ENCODE measurements around the gene ATP13A1. TPM values are rescaled to one million over a fixed set of nuclear protein-coding genes. Genes with fewer than 3 reads are reported as not detected.

ATP13A1 gene
- polyA plus RNA-seq, 3 donors: 16.9 to 106 (median 21.9) TPM

- no peak overlapping the region for H3K27ac ChIP-seq (ENCODE audit: low read depth in 1 of 2, low read length in 2 of 2)
- H3K4me3 ChIP-seq (replicated peaks in 1 of 3; ENCODE audit: low read depth in 2 of 3, low read length in 3 of 3): no peak overlapping the region
- peaks cover 18 to 30% of the 10 kb centered on the region in 2 donors for H3K4me1 ChIP-seq (ENCODE audit: control insufficient read depth in 1 of 2, insufficient read depth in 2 of 2, low read length in 2 of 2)
- H3K4me2 ChIP-seq (replicated peaks; ENCODE audit: extremely low read depth, low read length, poor library complexity, severe bottlenecking): no peak overlapping the region
- Mint-ChIP-seq H3K27ac (peak overlapping the region in 2 of 7 donors; percentile 4 to 27), H3K36me3 (peaks cover 64 to 73% of the 10 kb centered on the region in 2 donors), H3K9me3 (peaks cover 0 to 3% (median 2%) of the 10 kb centered on the region in 7 donors), H3K27me3 (ENCODE audit: low read depth in 3 of 3) (peaks cover 6 to 14% (median 14%) of the 10 kb centered on the region in 3 donors), H3K4me1 (peaks cover 15% of the 10 kb centered on the region), H3K4me3 (no peak overlapping the region)
- no peak overlapping the region for H2AFZ ChIP-seq (ENCODE audit: insufficient read depth, low read depth, low read length, poor library complexity, severe bottlenecking)
- intact Hi-C loops (cut with micrococcal nuclease): no loop called here
- H3K27me3 ChIP-seq (ENCODE audit: control insufficient read depth in 2 of 2, insufficient read depth in 2 of 2, low read length in 2 of 2): no peaks in the 10 kb centered on the region
- 99% methylated on average over 7 of the region's 7 CpGs for WGBS (ENCODE audit: insufficient coverage)
- peaks cover 84% of the 10 kb centered on the region for H4K20me1 ChIP-seq (ENCODE audit: insufficient read depth, low read length)
- peaks cover 18% of the 10 kb centered on the region for H3K79me2 ChIP-seq (ENCODE audit: insufficient read depth, low read length)
- H3K36me3 ChIP-seq (replicated peaks in 1 of 2; ENCODE audit: control insufficient read depth in 1 of 2, insufficient read depth in 2 of 2, low read length in 2 of 2): peaks cover 63 to 70% of the 10 kb centered on the region in 2 donors
- H3K9ac ChIP-seq (ENCODE audit: insufficient read depth, low read length, poor library complexity, severe bottlenecking): no peak overlapping the region
- DNase-seq: no peak
- no peak for TF ChIP-seq CTCF (IDR thresholded peaks at IDR 0.05)
- no peaks in the 10 kb centered on the region for H3K9me3 ChIP-seq (replicated peaks in 1 of 2; ENCODE audit: control insufficient read depth in 1 of 2, insufficient read depth in 1 of 2, low read length in 2 of 2)
Observed at GRCh38 chr19:19631346-19631745, 32.1 kb downstream of the ATP13A1 start.

DNA sequence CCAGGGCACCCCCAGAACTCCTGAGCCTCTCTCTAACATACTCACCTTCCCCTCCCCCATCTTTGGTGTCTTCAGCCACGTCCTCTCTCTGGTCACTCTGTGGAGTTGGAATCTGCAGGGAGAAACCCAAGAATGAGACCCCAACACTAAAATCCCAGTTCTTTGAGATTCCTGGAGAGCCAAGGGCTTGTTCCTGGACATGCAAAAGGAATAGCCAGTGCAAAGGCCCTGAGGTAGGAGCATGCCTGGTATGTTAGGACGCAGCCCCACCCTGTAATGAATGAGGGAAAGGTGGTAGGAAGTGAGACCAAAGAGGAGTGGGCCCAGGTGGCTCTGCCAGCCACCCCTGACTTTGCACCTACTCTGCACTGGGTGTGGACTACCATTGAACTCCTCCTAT, 33.0 kb downstream of the ATP13A1 start:
- WGBS (ENCODE audit: insufficient coverage): 100% methylated on average over 1 of the region's 2 CpGs
- Mint-ChIP-seq H3K4me3 (no peak overlapping the region), H3K4me1 (peaks cover 19% of the 10 kb centered on the region), H3K9me3 (peaks cover 0 to 3% (median 2%) of the 10 kb centered on the region in 7 donors), H3K36me3 (peaks cover 58 to 63% of the 10 kb centered on the region in 2 donors), H3K27me3 (ENCODE audit: low read depth in 3 of 3) (peaks cover 6 to 14% (median 14%) of the 10 kb centered on the region in 3 donors), H3K27ac (peak overlapping the region in 1 of 7 donors; percentile 78)
- Histone ChIP-seq H3K9me3 (replicated peaks in 1 of 2; ENCODE audit: control insufficient read depth in 1 of 2, insufficient read depth in 1 of 2, low read length in 2 of 2) (no peaks in the 10 kb centered on the region), H3K4me1 (ENCODE audit: control insufficient read depth in 1 of 2, insufficient read depth in 2 of 2, low read length in 2 of 2) (peaks cover 18 to 30% of the 10 kb centered on the region in 2 donors), H3K4me2 (replicated peaks; ENCODE audit: extremely low read depth, low read length, poor library complexity, severe bottlenecking) (no peak overlapping the region), H3K4me3 (replicated peaks in 1 of 3; ENCODE audit: low read depth in 2 of 3, low read length in 3 of 3) (no peak overlapping the region), H2AFZ (ENCODE audit: insufficient read depth, low read depth, low read length, poor library complexity, severe bottlenecking) (no peak overlapping the region), H3K79me2 (ENCODE audit: insufficient read depth, low read length) (peaks cover 15% of the 10 kb centered on the region), H3K27me3 (ENCODE audit: control insufficient read depth in 2 of 2, insufficient read depth in 2 of 2, low read length in 2 of 2) (no peaks in the 10 kb centered on the region), H4K20me1 (ENCODE audit: insufficient read depth, low read length) (peaks cover 76% of the 10 kb centered on the region), H3K36me3 (replicated peaks in 1 of 2; ENCODE audit: control insufficient read depth in 1 of 2, insufficient read depth in 2 of 2, low read length in 2 of 2) (peaks cover 55 to 61% of the 10 kb centered on the region in 2 donors), H3K9ac (ENCODE audit: insufficient read depth, low read length, poor library complexity, severe bottlenecking) (no peak overlapping the region), H3K27ac (ENCODE audit: low read depth in 1 of 2, low read length in 2 of 2) (no peak overlapping the region)
- intact Hi-C loops (cut with micrococcal nuclease): no loop called here
- no peak for TF ChIP-seq CTCF (IDR thresholded peaks at IDR 0.05)
- no peak for DNase-seq

Measured in CD14-positive monocyte (primary cell).